ENCODE measurements around the gene MMP20. TPM values are rescaled to one million over a fixed set of nuclear protein-coding genes. Genes with fewer than 3 reads are reported as not detected.

The MMP20 gene
- total and polyA plus RNA-seq, 2 of the 13 experiments (the other 11 are each of a cell fraction or from before 2014, with no cell fraction given), result 0.05 TPM; not detected in 1

DNA sequence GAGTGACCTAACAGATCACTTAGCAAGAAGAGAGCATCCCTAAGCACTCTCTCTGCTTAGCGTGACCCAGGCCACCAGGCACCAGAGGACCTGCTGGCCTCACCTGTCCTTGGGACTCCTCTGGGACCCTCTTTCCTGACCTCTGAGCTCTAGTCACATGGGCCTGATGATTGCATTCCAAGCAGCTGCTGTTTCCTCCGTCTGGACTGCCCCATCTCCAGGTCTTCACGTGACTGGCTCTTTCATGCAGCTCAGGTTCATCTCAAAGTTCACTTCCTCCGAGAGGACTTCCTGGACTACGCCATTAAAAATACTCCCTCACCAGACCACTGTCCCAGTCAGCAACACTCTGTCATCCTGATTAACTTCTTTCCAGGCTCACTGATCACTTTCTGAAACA lies 2.9 kb downstream of the MMP20 start (continued):
- TF ChIP-seq AFF4 (CRISPR knock-in tag; IDR thresholded peaks at IDR 0.05) (no peak), SOX5 (CRISPR knock-in tag; IDR thresholded peaks at IDR 0.05; ENCODE audit: borderline replicate concordance) (peak; percentile 60; the same call in 1 of the 2 replicates), SALL1 (CRISPR knock-in tag; IDR thresholded peaks at IDR 0.05) (peak; percentile 76), KLF11 (CRISPR knock-in tag; IDR thresholded peaks at IDR 0.05) (no peak), ZNF44 (CRISPR knock-in tag; IDR thresholded peaks at IDR 0.05) (no peak), FOXP4 (CRISPR knock-in tag; IDR thresholded peaks at IDR 0.05) (peak; percentile 21; the same call in 1 of the 2 replicates), ZFP82 (CRISPR knock-in tag; IDR thresholded peaks at IDR 0.05; ENCODE audit: borderline replicate concordance) (no peak), YY1 (IDR thresholded peaks at IDR 0.05; ENCODE audit: insufficient read depth, insufficient replicate concordance, low read depth, low read length) (peak; percentile 49), NBN (conservative IDR thresholded peaks at IDR 0.05) (no peak), KDM2A (CRISPR knock-in tag; IDR thresholded peaks at IDR 0.05; ENCODE audit: borderline replicate concordance, low read depth) (0 out of 2 replicates have a peak, but pooled peaks have one; percentile 30), RXRB (CRISPR knock-in tag; IDR thresholded peaks at IDR 0.05; ENCODE audit: borderline replicate concordance) (peak; percentile 50; the same call in 1 of the 2 replicates), POGZ (CRISPR knock-in tag; IDR thresholded peaks at IDR 0.05) (peak; percentile 78)
- TF ChIP-seq, protein P1, sequence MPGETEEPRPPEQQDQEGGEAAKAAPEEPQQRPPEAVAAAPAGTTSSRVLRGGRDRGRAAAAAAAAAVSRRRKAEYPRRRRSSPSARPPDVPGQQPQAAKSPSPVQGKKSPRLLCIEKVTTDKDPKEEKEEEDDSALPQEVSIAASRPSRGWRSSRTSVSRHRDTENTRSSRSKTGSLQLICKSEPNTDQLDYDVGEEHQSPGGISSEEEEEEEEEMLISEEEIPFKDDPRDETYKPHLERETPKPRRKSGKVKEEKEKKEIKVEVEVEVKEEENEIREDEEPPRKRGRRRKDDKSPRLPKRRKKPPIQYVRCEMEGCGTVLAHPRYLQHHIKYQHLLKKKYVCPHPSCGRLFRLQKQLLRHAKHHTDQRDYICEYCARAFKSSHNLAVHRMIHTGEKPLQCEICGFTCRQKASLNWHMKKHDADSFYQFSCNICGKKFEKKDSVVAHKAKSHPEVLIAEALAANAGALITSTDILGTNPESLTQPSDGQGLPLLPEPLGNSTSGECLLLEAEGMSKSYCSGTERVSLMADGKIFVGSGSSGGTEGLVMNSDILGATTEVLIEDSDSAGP (CRISPR knock-in tag; IDR thresholded peaks at IDR 0.05; ENCODE audit: borderline replicate concordance), result no peak
- TF ChIP-seq, protein P2, sequence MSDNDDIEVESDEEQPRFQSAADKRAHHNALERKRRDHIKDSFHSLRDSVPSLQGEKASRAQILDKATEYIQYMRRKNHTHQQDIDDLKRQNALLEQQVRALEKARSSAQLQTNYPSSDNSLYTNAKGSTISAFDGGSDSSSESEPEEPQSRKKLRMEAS (IDR thresholded peaks at IDR 0.05), result peak; percentile 37; the same call in 1 of the 2 replicates

Data from HepG2 (cell line).